AG08396 (cell line): ENCODE measurements around the gene SPATS2L.

Experiments used
- DNase-seq: peaks from one replicate; pipeline ENCODE4 v3.0.0; 2012; ENCODE audit warnings: low spot score, mixed read lengths

SPATS2L gene

DNA sequence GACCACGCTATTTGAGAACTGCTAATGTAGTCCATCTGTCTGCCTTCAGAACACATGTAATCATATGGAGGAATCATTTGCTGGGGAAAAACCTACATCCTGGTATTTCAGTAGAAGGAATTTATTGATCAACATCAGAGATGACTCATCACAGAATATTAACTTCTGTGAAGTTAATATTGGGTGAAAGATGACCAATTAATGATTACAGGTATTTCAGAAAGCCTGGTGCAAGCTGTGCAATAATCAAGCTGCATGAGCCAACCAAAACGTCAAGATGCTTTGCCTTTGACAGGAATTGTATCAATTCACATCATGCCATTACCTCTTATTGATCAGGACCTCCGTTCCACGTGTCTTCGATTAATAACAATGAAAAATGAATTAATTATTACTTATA is 9.4 kb upstream of the SPATS2L start:
- DNase-seq = no peak

DNA sequence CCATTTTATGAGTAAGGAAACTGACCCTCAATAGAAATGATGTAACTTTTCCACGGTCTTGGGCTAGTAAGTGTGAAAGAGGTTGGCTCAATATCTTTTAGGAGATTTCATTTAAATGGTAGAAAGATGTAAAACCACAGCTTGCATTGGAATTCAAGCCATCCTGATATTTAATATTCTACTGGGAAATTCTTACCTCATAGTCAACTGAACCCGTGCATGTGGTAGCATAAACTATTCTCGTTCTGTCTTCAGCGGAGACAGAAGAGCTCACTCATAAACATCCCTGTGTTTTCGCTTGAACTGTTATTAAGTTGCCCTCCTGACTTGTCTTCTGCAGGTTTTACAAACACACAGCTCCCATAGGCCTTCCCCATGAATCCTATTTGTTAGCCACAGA is 8.5 kb upstream of the SPATS2L start:
- DNase-seq = no peak

DNA sequence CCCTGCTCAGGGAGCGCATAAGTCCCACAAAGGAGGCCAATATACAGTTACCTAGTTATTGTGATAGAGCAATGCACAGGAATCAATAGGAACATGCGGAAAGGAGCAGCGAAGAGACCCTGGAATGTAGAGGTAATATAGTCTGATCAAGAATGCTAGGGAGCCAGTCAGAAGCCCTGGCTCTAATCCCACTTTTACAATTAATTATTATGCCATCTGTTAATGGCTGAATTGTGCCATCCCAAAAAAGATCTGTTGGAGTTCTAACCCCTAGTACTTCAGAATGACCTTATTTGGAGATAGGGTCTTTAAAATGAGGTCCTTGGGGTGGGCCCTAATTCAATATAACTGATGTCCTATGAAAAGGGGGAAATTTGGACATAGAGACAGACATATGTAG is 7.7 kb upstream of the SPATS2L start:
- DNase-seq = no peak

- no peak for DNase-seq
Observed at GRCh38 chr2:200300065-200300464, 6.4 kb upstream of the SPATS2L start.

GRCh38 chr2:200300638-200301314 is 5.7 kb upstream of the SPATS2L start:
- peak; percentile 33 for DNase-seq

DNA sequence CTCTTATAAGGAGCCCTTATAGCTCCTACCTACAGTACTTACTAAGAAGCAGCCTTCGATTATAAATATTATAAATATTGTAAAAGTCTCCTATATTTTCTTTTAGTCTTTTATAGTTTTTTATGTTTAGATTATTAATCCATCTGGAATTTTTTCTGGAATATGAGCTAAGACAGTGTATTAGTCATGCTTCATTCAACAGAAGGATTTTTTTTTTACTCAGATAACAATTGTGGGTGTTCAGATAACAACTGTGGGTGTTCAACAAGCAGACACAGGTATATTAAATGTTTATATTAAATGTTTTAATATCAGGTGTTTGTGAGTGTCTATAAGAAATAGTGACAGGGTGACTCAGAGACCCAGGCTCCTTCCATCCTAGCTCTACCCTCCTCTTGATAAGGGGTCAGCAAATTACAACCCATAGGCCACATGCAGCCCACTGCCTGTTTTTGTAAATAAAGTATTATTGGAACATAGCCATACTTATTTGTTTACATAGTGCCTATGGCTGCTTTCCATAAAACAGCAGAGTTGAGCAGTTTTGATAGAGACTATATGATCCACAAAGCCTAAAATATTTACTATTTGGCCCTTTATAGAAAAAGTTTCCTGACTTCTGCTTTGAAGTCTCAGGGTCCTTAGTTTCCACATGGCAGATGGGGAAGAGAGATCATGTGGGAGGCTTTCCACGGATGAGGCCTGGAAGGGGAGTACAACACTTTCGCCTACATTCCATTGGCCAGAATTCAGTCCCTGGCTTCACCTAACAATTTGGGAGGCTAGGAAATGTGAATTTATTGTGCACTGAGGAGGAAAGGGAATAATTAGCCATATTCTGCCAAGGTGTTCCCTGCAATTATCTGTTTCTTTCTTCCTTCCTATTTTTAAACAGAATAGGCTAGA is 4.3 kb upstream of the SPATS2L start:
- DNase-seq = peak; percentile 14

DNA sequence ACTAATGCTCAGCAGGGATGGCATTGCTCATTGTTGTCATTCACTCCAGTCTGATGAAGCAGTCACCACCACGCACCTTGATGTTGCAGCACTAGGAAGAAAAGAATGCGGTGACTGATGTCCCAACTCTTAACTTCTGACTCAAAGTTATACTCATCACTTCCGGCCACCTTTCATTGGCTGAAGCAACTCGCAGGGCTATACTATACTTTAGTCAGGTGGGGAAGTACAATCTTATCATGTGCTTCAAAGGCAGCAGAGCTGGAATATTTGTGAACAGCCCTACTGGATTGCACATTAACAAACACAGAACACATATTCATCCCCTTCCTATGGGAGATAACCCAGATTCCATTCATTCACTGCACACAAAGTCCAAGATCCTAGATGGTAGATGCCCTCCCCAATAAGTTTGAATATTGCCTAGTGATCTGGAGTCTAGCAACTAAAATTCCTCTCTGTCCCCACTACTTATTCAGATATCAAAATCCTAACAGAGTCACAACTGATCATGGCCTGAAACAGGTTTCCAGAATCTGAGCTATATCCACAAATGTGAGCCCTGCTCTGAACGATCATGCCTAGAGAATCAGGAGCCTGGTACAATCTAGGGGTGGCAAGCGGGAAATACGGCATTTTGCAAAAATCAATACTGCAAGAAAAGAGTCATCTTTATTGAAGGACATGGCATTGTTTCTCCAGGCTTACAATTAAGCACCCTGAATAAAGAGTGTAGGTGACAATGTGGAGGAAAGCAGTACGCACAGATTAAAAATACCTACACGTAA is 3.4 kb upstream of the SPATS2L start:
- peak; percentile 16 for DNase-seq

GRCh38 chr2:200305797-200306195 is 697 bp upstream of the SPATS2L start:
- DNase-seq = peak; percentile 34

DNA sequence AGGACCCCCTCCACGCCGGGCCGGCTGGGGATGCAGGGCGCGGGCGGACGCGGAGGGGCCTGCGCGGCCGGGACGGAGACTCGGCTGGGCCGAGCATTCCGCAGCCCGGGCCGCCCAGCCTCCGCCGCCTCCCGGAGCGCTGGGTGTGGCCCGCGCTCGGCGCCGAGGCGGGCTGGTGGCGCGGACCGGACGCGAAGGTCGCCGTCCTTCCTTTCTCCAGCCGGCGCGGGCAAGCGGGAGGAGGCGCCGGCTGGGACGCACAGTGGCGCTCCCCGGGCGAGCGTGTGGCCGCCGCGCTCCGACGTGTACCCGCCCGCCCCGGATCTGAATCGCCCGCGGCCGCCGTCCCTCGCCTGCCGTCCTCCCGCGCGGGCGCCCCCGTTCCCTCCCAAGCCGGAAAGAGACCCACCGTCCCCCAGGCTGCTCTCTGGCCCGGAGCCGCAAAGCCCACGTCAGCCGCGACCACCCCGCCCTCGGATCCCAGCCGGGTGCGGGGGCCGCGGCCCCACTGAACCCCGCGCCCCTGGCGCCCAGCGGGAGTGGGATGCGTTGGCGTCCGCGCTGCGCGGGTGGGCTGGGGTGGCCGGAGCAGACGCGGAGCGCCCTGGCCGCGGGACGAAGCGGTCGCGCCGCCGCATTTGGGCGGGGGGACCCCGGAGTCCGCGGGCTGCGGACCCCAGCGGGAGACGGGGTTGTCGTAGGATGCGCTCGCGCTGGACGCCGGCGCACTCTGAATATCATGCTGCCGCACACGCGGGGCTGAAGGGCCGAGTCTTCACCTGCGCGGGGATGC is 634 bp downstream of the SPATS2L start:
- DNase-seq = peak; percentile 61

DNA sequence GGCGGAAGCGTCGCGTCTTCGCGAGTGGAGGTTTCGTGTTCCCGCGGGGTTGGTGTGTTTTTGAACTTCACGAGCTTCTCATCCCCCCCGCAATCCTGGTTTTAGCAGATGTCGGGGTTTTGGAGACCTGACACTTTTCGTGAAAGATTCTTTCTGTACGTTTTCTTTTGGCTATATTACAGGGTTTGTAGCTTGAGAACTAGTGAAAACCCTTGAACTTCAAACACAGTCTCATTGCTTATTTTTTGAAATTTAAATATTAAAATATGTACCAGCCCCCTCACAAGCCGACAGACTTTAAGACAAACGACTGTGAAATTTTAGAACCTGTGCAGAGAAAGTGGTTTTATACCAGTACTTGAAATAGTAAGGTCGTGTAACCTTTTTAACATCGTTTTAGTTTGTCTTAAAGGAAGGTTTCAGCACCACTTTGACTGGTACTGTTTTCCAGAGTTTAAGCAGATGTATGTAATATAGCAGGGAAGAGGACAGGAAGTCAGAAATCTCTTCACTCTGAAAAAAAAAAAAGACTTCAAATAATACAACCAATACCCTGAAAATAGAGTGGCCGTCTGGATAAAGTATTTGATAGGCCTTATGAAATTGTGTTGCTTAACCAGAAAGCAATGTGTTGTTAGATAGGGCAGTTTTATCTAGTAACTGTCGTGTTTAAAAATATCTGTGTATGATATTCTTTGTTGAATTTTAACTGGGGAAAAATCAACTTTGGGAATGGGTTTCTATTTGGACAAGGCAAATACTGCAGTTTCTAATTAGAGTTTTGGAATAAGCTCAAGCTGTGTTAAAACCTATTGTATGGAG is 1.4 kb downstream of the SPATS2L start:
- no peak for DNase-seq

DNA sequence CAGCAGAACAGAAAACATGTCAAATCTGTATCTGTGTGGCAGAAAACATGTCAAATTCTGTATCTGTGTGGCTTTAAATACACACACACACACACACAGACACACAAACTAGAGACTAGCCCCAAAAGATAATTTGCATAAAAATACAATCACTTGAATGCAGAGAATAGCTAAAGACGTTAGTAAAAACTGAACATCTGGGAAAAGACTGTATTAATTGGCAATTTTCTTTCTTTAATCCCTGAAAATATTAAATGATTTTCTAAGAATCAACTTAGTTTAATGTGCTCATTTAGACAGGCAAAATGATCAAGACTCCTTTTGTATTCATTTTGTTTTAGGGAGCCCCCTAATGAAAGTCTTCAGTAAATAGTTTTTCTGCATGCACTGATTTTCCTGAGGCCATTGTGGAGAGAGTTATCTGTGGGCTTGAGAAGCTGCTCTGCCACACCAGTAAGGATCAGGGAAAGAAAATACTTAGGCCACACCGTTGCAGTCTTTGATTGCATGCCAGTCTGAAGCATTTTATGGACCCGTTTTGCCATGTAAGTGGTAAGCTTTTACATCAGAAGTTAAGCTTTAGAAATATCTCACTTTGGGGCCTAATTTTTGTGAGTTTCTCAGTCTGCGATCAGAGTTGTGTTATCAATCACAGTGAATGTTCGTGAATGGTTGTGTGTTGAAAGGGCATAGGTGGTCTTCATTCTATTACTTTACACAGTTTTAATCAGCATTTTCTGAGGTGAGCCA is 2.2 kb downstream of the SPATS2L start:
- DNase-seq = peak; percentile 13

DNA sequence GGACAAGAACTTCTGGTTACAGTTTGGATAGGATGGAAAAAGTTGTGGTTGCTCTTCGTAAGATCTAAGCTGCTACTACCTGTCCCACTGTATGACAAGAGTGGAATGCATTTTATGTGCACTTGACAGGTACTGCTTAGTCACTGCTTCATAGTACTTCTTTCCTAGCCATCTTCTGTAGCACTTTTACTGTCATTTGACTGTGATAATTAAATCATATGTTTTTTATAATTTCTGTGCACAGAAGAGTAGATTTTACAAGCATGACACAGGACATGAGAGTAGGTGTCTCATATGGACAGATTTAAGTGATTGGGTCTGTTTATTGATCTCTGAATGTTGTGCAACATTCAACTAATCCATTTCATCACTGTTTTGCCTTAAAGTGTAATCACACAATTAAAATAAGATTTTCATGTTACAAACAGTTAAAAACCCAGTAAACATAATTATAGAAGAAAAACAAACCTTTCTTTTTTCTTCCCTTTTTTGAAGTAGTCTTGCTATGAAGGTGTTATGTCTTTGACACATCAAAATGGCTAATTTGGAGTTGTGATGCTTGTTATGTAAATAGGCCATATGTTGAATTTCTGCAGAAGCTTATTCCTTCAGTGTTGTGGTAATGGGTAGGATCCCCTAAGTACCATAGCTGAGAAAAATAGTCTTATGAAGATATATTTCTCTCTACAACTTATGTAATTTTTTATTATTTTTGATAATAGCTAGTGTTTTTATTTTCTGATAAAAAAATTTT is 3.0 kb downstream of the SPATS2L start:
- no peak for DNase-seq

GRCh38 chr2:200310545-200310971 is 4.1 kb downstream of the SPATS2L start:
- DNase-seq = peak; percentile 32

DNA sequence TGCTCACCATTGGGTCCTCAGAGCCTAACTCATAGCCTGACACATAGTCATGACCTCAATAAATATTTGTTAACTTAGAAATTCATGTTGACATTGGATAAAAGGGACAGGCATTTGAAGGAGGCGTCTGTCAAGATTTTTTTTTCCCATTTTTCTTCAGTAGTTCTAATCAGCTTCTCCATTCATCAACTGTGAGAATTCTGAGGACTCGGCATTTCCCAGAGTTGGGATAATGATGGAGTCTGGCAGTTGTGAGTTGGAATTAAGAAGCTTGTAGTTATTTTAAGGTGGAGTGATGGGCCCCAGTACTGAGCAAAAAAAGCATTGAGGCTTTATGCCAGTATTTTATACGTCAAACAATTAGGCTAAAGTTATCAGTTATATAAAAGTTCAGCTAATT is 4.6 kb downstream of the SPATS2L start:
- no peak for DNase-seq

DNA sequence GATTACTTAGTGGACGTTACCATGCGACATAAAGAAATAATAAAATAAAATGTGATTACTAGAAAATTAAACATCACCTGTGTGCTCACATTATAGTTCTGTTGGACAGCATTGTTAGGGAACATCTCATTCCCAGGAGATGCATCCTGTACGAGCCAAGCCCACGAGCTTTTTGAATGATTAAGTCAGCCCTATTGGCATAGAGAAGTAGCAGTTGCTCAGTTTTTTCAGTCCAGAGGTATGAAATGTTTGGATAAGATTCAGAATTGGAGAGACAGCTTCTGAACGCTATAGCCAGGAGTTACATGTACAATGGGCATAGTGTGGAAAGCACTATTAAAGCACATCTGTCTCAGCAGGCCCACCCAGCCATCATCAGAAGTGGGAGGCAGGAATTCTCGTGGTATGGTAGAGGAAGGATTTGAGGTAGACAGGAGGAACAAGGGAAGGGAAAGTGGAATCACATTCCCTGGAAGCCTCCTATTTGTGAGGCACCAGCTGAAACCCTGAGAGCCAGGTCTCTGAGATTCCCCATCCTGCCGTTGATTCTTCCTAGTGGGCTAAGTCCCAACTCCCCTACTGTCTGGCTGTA is 8.6 kb downstream of the SPATS2L start:
- DNase-seq = no peak

- DNase-seq = no peak
Observed at GRCh38 chr2:200317975-200318374, 11.5 kb downstream of the SPATS2L start.

- DNase-seq = no peak
Observed at GRCh38 chr2:200318940-200319435, 12.5 kb downstream of the SPATS2L start.

GRCh38 chr2:200319548-200320337 is 13.2 kb downstream of the SPATS2L start:
- DNase-seq = peak; percentile 32
